K562 (cell line): ENCODE measurements around the gene DCUN1D1. TPM values are rescaled to one million over a fixed set of nuclear protein-coding genes. Genes with fewer than 3 reads are reported as not detected.

Experiments
- BDP1 ChIP-seq: IDR thresholded peaks from 3 replicates; pipeline ENCODE4 v1.6.1; 2011; ENCODE audit not compliant: insufficient read length, insufficient read depth
- CEBPB ChIP-seq: fragments of 450-650 bp; IDR thresholded peaks from 2 replicates; pipeline ENCODE4 v1.6.1; 2016; ENCODE audit warnings: missing genetic modification characterization, missing compliant biosample characterization
- CHD4 ChIP-seq: fragments of 200-600 bp; sonication (generic); IDR thresholded peaks from 3 replicates; pipeline ENCODE4 v1.6.1; 2012; ENCODE audit warnings: low read depth, mild to moderate bottlenecking, mixed read lengths, low read length, inconsistent platforms; ENCODE audit not compliant: insufficient read depth, insufficient replicate concordance, poor library complexity, severe bottlenecking
- HMGN3 ChIP-seq: IDR thresholded peaks from 2 replicates; pipeline ENCODE4 v1.6.1; 2011; ENCODE audit warnings: borderline replicate concordance, low read depth, mild to moderate bottlenecking, mixed read lengths, low read length; ENCODE audit not compliant: insufficient read length; ENCODE audit errors: extremely low read depth
- MCM7 ChIP-seq, 2 experiments: fragments of 450-650 bp; IDR thresholded peaks; 2 replicates each; pipeline ENCODE4 v1.6.1; 2016 to 2018
- NFE2 ChIP-seq: IDR thresholded peaks from 2 replicates; pipeline ENCODE4 v1.6.1; 2014; ENCODE audit warnings: antibody characterized with exemption, low read depth
- NFRKB ChIP-seq: fragments of 450-650 bp; IDR thresholded peaks from 2 replicates; pipeline ENCODE4 v1.6.1; 2016; ENCODE audit warnings: low read depth
- NRF1 ChIP-seq, 2 experiments: fragments of 450-650 bp; IDR thresholded peaks in 1 of 2; conservative IDR thresholded peaks in 1 of 2; 2 replicates each; pipeline ENCODE4 v1.6.1; 2014; ENCODE audit warnings: mild to moderate bottlenecking in 2 of 2
- OTX1 ChIP-seq: fragments of 450-650 bp; formaldehyde crosslinking; IDR thresholded peaks from 2 replicates; pipeline ENCODE4 v1.4.0; 2022; ENCODE audit warnings: mild to moderate bottlenecking
- PHF21A ChIP-seq: fragments of 450-650 bp; IDR thresholded peaks from 2 replicates; pipeline ENCODE4 v1.6.1; 2017; ENCODE audit warnings: low read depth, borderline replicate concordance
- RREB1 ChIP-seq: fragments of 250-450 bp; sonication (Bioruptor Pico); IDR thresholded peaks from 2 replicates; pipeline ENCODE4 v1.4.0; 2020
- TAF9B ChIP-seq: fragments of 450-650 bp; IDR thresholded peaks from 2 replicates; pipeline ENCODE4 v1.6.1; 2018; ENCODE audit warnings: mild to moderate bottlenecking; ENCODE audit not compliant: partially characterized antibody
- XRCC3 ChIP-seq: fragments of 450-650 bp; IDR thresholded peaks from 2 replicates; pipeline ENCODE4 v1.6.1; 2017; ENCODE audit warnings: mild to moderate bottlenecking, moderate library complexity
- XRCC4 ChIP-seq: IDR thresholded peaks from one replicate; pipeline ENCODE4 v1.6.1; 2011; ENCODE audit not compliant: insufficient read depth, insufficient read length; ENCODE audit errors: extremely low read depth
- ZNF76 ChIP-seq: fragments of 250-450 bp; sonication (Bioruptor Pico); IDR thresholded peaks from 2 replicates; pipeline ENCODE4 v1.4.0; 2020; ENCODE audit warnings: mild to moderate bottlenecking, moderate library complexity, borderline replicate concordance
- polyA plus RNA-seq, 8 experiments: library from polyadenylated mRNA; depleted of rRNA in 4 of 8; stranded (reverse) in 5 of 8; unstranded in 3 of 8; fragments of >200 nt; fragmentation: Nextera tagmentation in 2 of 8; fragmentation: Illumina TruSeq in 1 of 8; extraction: Ambion mirVana in 2 of 8; extraction: Trizol in 1 of 8; gene quantifications; 2 replicates each; pipeline versions ENCODE4 v1.2.1 to v1.2.3, GENCODE V29; 2011 to 2014; ENCODE audit warnings: inconsistent platforms in 1 of 8, missing spikeins in 1 of 8
- total RNA-seq, 7 experiments: library from RNA; depleted of rRNA in 6 of 7; stranded (reverse); fragments of >200 nt in 6 of 7; fragmentation: Illumina TruSeq in 2 of 7; extraction: Trizol in 2 of 7; gene quantifications; 2 replicates each; pipeline versions ENCODE4 v1.2.1 to v1.2.3, GENCODE V29; 2011 to 2021; ENCODE audit warnings: low replicate concordance in 1 of 7
- TF ChIP-seq, protein P1 (sequence below), 2 experiments: fragments of 450-650 bp; formaldehyde crosslinking in 1 of 2; IDR thresholded peaks; 2 replicates each; pipeline versions ENCODE4 v1.4.0 to v1.6.1; 2014 to 2020; ENCODE audit warnings: mild to moderate bottlenecking in 2 of 2, borderline replicate concordance in 1 of 2, low read depth in 1 of 2

The DCUN1D1 gene
- total and polyA plus RNA-seq, 9 of the 15 experiments (the other 6 are each of a cell fraction or from before 2014, with no cell fraction given) = 11.4 to 46.8 (median 28.2) TPM

GRCh38 chr3:182978387-182978786 lies 2.0 kb downstream of the DCUN1D1 start (continued):
- TF ChIP-seq ZNF76 (no peak), RREB1 (CRISPR knock-in tag) (no peak), XRCC3 (no peak), MCM7 (IDR thresholded peaks at IDR 0.05) (no peak), HMGN3 (no peak), CHD4 (no peak), XRCC4 (no peak), NFE2 (peak; percentile 15; the same call in 1 of the 2 replicates), NFRKB (no peak), OTX1 (CRISPR knock-in tag) (no peak), PHF21A (no peak), BDP1 (no peak), CEBPB (tag) (no peak), TAF9B (no peak), NRF1 (conservative IDR thresholded peaks at IDR 0.05 in 1 of 2, IDR thresholded peaks at IDR 0.05 in 1 of 2) (peak; percentile 70 to 74)
- TF ChIP-seq, protein P1, sequence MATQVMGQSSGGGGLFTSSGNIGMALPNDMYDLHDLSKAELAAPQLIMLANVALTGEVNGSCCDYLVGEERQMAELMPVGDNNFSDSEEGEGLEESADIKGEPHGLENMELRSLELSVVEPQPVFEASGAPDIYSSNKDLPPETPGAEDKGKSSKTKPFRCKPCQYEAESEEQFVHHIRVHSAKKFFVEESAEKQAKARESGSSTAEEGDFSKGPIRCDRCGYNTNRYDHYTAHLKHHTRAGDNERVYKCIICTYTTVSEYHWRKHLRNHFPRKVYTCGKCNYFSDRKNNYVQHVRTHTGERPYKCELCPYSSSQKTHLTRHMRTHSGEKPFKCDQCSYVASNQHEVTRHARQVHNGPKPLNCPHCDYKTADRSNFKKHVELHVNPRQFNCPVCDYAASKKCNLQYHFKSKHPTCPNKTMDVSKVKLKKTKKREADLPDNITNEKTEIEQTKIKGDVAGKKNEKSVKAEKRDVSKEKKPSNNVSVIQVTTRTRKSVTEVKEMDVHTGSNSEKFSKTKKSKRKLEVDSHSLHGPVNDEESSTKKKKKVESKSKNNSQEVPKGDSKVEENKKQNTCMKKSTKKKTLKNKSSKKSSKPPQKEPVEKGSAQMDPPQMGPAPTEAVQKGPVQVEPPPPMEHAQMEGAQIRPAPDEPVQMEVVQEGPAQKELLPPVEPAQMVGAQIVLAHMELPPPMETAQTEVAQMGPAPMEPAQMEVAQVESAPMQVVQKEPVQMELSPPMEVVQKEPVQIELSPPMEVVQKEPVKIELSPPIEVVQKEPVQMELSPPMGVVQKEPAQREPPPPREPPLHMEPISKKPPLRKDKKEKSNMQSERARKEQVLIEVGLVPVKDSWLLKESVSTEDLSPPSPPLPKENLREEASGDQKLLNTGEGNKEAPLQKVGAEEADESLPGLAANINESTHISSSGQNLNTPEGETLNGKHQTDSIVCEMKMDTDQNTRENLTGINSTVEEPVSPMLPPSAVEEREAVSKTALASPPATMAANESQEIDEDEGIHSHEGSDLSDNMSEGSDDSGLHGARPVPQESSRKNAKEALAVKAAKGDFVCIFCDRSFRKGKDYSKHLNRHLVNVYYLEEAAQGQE (IDR thresholded peaks at IDR 0.05; ENCODE audit: borderline replicate concordance) = no peak
- TF ChIP-seq, protein P1 (CRISPR knock-in tag; IDR thresholded peaks at IDR 0.05; ENCODE audit: low read depth) = no peak
